ENCODE measurements around the gene QRICH1. TPM values are rescaled to one million over a fixed set of nuclear protein-coding genes. Genes with fewer than 3 reads are reported as not detected.

QRICH1 gene
- total RNA-seq, 1 experiment from 2014 or later, result 151 TPM

- peaks cover 23 to 24% of the 10 kb centered on the region in 2 experiments for H3K4me1 Mint-ChIP-seq
- Histone ChIP-seq H3K79me2 (ENCODE audit: insufficient read depth, low read length) (no peaks in the 10 kb centered on the region), H4K91ac (ENCODE audit: insufficient read length, low read depth, low read length) (no peak overlapping the region), H3K27ac (ENCODE audit: insufficient read length, low read depth, low read length) (no peak overlapping the region), H4K20me1 (ENCODE audit: control insufficient read depth, insufficient read depth, insufficient read length) (no peaks in the 10 kb centered on the region), H3K4ac (ENCODE audit: low read depth, low read length) (no peak overlapping the region), H3T11ph (ENCODE audit: low read length) (no peak overlapping the region), H4K8ac (replicated peaks; ENCODE audit: insufficient read length, low read depth, low read length) (no peak overlapping the region), H2AFZ (ENCODE audit: low read length) (no peak overlapping the region), H3K18ac (ENCODE audit: insufficient read length, low read depth, low read length) (no peak overlapping the region), H2BK12ac (ENCODE audit: insufficient read length, low read depth, low read length) (no peak overlapping the region), H3K14ac (ENCODE audit: insufficient read depth, low read length) (no peak overlapping the region), H3K9me3 (ENCODE audit: control insufficient read depth, low read depth, low read length) (no peaks in the 10 kb centered on the region), H3K4me2 (ENCODE audit: insufficient read depth, insufficient read length, low read length) (no peak overlapping the region), H3K23me2 (ENCODE audit: insufficient read length, low read depth, low read length, poor library complexity, severe bottlenecking) (no peaks in the 10 kb centered on the region), H3K23ac (ENCODE audit: insufficient read length, low read depth, low read length) (no peak overlapping the region), H3K27me3 (ENCODE audit: insufficient read depth, low read length) (no peaks in the 10 kb centered on the region), H3K9ac (ENCODE audit: extremely low read depth, insufficient read length, low read length) (no peak overlapping the region), H2BK15ac (ENCODE audit: low read depth, low read length) (no peak overlapping the region), H2BK5ac (ENCODE audit: insufficient read length, low read length) (no peak overlapping the region), H2BK20ac (ENCODE audit: low read depth, low read length, poor library complexity, severe bottlenecking) (no peak overlapping the region), H3K4me1 (ENCODE audit: insufficient read depth, low read length) (no peaks in the 10 kb centered on the region), H3K79me1 (ENCODE audit: insufficient read depth, low read depth, low read length, poor library complexity, severe bottlenecking) (no peaks in the 10 kb centered on the region), H2AK5ac (ENCODE audit: insufficient read length, low read length) (no peak overlapping the region), H4K5ac (ENCODE audit: insufficient read length, low read depth, low read length) (no peak overlapping the region), H2BK120ac (ENCODE audit: low read depth, low read length, poor library complexity, severe bottlenecking) (no peak overlapping the region), H3K56ac (ENCODE audit: insufficient read length, low read depth, low read length) (no peak overlapping the region)
- peak overlapping the region in 1 of 2 experiments; percentile 19; a peak in 1 of 5 replicates for H3K4me3 Mint-ChIP-seq
- DNase-seq, result peak; percentile 52
- peaks cover 3 to 26% (median 10%) of the 10 kb centered on the region in 3 experiments; a peak in 5 of 7 replicates for H3K36me3 Mint-ChIP-seq (ENCODE audit: insufficient read depth in 1 of 3, low read depth in 3 of 3)
- no peaks in the 10 kb centered on the region for H3K27me3 Mint-ChIP-seq (ENCODE audit: low read depth)
- TF ChIP-seq, protein P1, sequence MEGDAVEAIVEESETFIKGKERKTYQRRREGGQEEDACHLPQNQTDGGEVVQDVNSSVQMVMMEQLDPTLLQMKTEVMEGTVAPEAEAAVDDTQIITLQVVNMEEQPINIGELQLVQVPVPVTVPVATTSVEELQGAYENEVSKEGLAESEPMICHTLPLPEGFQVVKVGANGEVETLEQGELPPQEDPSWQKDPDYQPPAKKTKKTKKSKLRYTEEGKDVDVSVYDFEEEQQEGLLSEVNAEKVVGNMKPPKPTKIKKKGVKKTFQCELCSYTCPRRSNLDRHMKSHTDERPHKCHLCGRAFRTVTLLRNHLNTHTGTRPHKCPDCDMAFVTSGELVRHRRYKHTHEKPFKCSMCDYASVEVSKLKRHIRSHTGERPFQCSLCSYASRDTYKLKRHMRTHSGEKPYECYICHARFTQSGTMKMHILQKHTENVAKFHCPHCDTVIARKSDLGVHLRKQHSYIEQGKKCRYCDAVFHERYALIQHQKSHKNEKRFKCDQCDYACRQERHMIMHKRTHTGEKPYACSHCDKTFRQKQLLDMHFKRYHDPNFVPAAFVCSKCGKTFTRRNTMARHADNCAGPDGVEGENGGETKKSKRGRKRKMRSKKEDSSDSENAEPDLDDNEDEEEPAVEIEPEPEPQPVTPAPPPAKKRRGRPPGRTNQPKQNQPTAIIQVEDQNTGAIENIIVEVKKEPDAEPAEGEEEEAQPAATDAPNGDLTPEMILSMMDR (conservative IDR thresholded peaks at IDR 0.05), result no peak
- no peaks in the 10 kb centered on the region for H3K9me3 Mint-ChIP-seq
- peak overlapping the region in 2 of 3 experiments; percentile 28 to 61; a peak in 3 of 7 replicates for H3K27ac Mint-ChIP-seq
- whole genome bisulfite sequencing (ENCODE audit: extremely low coverage, insufficient read length, low lambda C conversion rate), result no CpG with 5 or more reads among the region's 20 CpGs
Measured at GRCh38 chr3:48997714-48998637, 95.9 kb downstream of the QRICH1 start.
